GM19043 (cell line): ENCODE data around the gene DLGAP3.

ENCODE experiments used
- ATAC-seq: cut with Tn5 transposase; IDR thresholded peaks from one replicate; pipeline ENCODE4 v1.9.1; 2021; ENCODE audit warnings: low read depth; ENCODE audit not compliant: unreplicated experiment

The DLGAP3 gene

GRCh38 chr1:34905098-34905459, 24.4 kb downstream of the DLGAP3 start:
- ATAC-seq: no peak

- ATAC-seq: no peak
Observed at GRCh38 chr1:34904236-34905097, 25.0 kb downstream of the DLGAP3 start.

GRCh38 chr1:34901919-34902318, 27.5 kb downstream of the DLGAP3 start:
- no peak for ATAC-seq

- no peak for ATAC-seq
Observed at GRCh38 chr1:34900775-34901502, 28.5 kb downstream of the DLGAP3 start.

- ATAC-seq: no peak
Observed at GRCh38 chr1:34899906-34900305, 29.5 kb downstream of the DLGAP3 start.

- ATAC-seq: no peak
Observed at GRCh38 chr1:34899471-34899870, 30.0 kb downstream of the DLGAP3 start.

GRCh38 chr1:34898330-34898761, 31.1 kb downstream of the DLGAP3 start:
- no peak for ATAC-seq

- ATAC-seq: no peak
Observed at GRCh38 chr1:34896612-34897011, 32.8 kb downstream of the DLGAP3 start.

GRCh38 chr1:34889705-34890104, 39.7 kb downstream of the DLGAP3 start:
- no peak for ATAC-seq

GRCh38 chr1:34887593-34887992, 41.9 kb downstream of the DLGAP3 start:
- no peak for ATAC-seq

GRCh38 chr1:34885405-34886247, 43.8 kb downstream of the DLGAP3 start:
- no peak for ATAC-seq

GRCh38 chr1:34884961-34885360, 44.5 kb downstream of the DLGAP3 start:
- no peak for ATAC-seq

- ATAC-seq: no peak
Observed at GRCh38 chr1:34884536-34884935, 44.9 kb downstream of the DLGAP3 start.

- no peak for ATAC-seq
Observed at GRCh38 chr1:34879230-34879629, 50.2 kb downstream of the DLGAP3 start.

- no peak for ATAC-seq
Observed at GRCh38 chr1:34876406-34876805, 53.0 kb downstream of the DLGAP3 start.

GRCh38 chr1:34874296-34874952, 55.0 kb downstream of the DLGAP3 start:
- ATAC-seq: no peak

- ATAC-seq: no peak
Observed at GRCh38 chr1:34872133-34872503, 57.3 kb downstream of the DLGAP3 start.

GRCh38 chr1:34871443-34872132, 57.9 kb downstream of the DLGAP3 start:
- ATAC-seq: no peak

GRCh38 chr1:34870395-34870794, 59.1 kb downstream of the DLGAP3 start:
- ATAC-seq: no peak

- no peak for ATAC-seq
Observed at GRCh38 chr1:34869760-34870159, 59.7 kb downstream of the DLGAP3 start.
